Islet of Langerhans (tissue), 1 donor: Measurements from ENCODE around the gene ZNF213.
A peak's percentile ranks its signal among the peaks of the same experiment; 100 is the strongest.

ENCODE experiments used
- FAIRE-seq: peaks from one replicate; lab custom pipeline; 2011; peaks lifted over from hg19 to GRCh38; lab: Jason Lieb, UNC

Gene ZNF213

GRCh38 chr16:3134338-3135125 is at the start of gene ZNF213:
ZNF213 (plus strand) TSS chr16:3135029; CDS start chr16:3137281, 2,252 bp downstream.
- peak; percentile 95 for FAIRE-seq

- FAIRE-seq, result no peak
These were observed 48.8 kb upstream of the ZNF213 start for GRCh38 chr16:3085868-3086595.

- FAIRE-seq, result no peak
These were observed 48.1 kb upstream of the ZNF213 start for GRCh38 chr16:3086596-3087242.

- no peak for FAIRE-seq
These were observed 47.3 kb upstream of the ZNF213 start for GRCh38 chr16:3087243-3088235.

GRCh38 chr16:3088450-3088849 is 46.4 kb upstream of the ZNF213 start:
- FAIRE-seq, result no peak

- FAIRE-seq, result no peak
These were observed 45.7 kb upstream of the ZNF213 start for GRCh38 chr16:3088925-3089716.

GRCh38 chr16:3089717-3090592 is 44.9 kb upstream of the ZNF213 start:
- FAIRE-seq, result no peak

GRCh38 chr16:3091551-3091950 is 43.3 kb upstream of the ZNF213 start:
- no peak for FAIRE-seq

GRCh38 chr16:3092501-3092941 is 42.3 kb upstream of the ZNF213 start:
- no peak for FAIRE-seq

- FAIRE-seq, result no peak
These were observed 40.4 kb upstream of the ZNF213 start for GRCh38 chr16:3094289-3095027.

- no peak for FAIRE-seq
These were observed 39.0 kb upstream of the ZNF213 start for GRCh38 chr16:3095869-3096268.

- no peak for FAIRE-seq
These were observed 38.5 kb upstream of the ZNF213 start for GRCh38 chr16:3096362-3096761.

- no peak for FAIRE-seq
These were observed 37.6 kb upstream of the ZNF213 start for GRCh38 chr16:3097266-3097665.

GRCh38 chr16:3098459-3099394 is 36.1 kb upstream of the ZNF213 start, which contains the start of gene ZSCAN10:
ZSCAN10 (minus strand) TSS chr16:3099294; CDS start chr16:3092937, 6,357 bp downstream.
- no peak for FAIRE-seq

- FAIRE-seq, result no peak
These were observed 35.5 kb upstream of the ZNF213 start for GRCh38 chr16:3099395-3099731.

GRCh38 chr16:3099732-3100499 is 34.9 kb upstream of the ZNF213 start:
- no peak for FAIRE-seq
